Measurements from ENCODE around the gene NAPSA.
"Not testable (repeated sequence)": the region's sequence is repeated elsewhere in the genome, so short reads cannot be mapped to it uniquely, and the experiment has no call there.

NAPSA gene

GRCh38 chr19:50352242-50352641 is 13.2 kb downstream of the NAPSA start:
- no peak for DNase-seq (ENCODE audit: low spot score)
- no peak for TF ChIP-seq CTCF (IDR thresholded peaks at IDR 0.05; ENCODE audit: extremely low read depth, insufficient read depth, missing control alignments)
- in situ Hi-C loops (cut with MboI; ENCODE audit: low pct_unique_long_range_greater_than_20kb, low sequenced_read_pairs, unreplicated experiment) = loop anchor here (25.0 kb wide), 1 partner anchor 435 kb away; the partner anchor contains the start of gene ACP4

- no peak for DNase-seq (ENCODE audit: low spot score)
- in situ Hi-C loops (cut with MboI; ENCODE audit: low pct_unique_long_range_greater_than_20kb, low sequenced_read_pairs, unreplicated experiment) = loop anchor here (25.0 kb wide), 1 partner anchor 438 kb away; the partner anchor contains the start of gene ACP4
- peak; percentile 33 for TF ChIP-seq CTCF (IDR thresholded peaks at IDR 0.05; ENCODE audit: extremely low read depth, insufficient read depth, missing control alignments)
Measured at GRCh38 chr19:50349277-50350057, 16.0 kb downstream of the NAPSA start.

- DNase-seq (ENCODE audit: low spot score); in situ Hi-C loops (cut with MboI; ENCODE audit: low pct_unique_long_range_greater_than_20kb, low sequenced_read_pairs, unreplicated experiment): not testable (repeated sequence)
Measured at GRCh38 chr19:50347089-50347581, 18.3 kb downstream of the NAPSA start.

GRCh38 chr19:50344661-50345318 is 20.6 kb downstream of the NAPSA start:
- DNase-seq (ENCODE audit: low spot score) = peak; percentile 45
- in situ Hi-C loops (cut with MboI; ENCODE audit: low pct_unique_long_range_greater_than_20kb, low sequenced_read_pairs, unreplicated experiment) = no loop called here
- TF ChIP-seq CTCF (IDR thresholded peaks at IDR 0.05; ENCODE audit: extremely low read depth, insufficient read depth, missing control alignments) = no peak

- DNase-seq (ENCODE audit: low spot score) = peak; percentile 61
- no peak for TF ChIP-seq CTCF (IDR thresholded peaks at IDR 0.05; ENCODE audit: extremely low read depth, insufficient read depth, missing control alignments)
- in situ Hi-C loops (cut with MboI; ENCODE audit: low pct_unique_long_range_greater_than_20kb, low sequenced_read_pairs, unreplicated experiment) = no loop called here
Measured at GRCh38 chr19:50341091-50341564, 24.3 kb downstream of the NAPSA start.

GRCh38 chr19:50340331-50340730 is 25.1 kb downstream of the NAPSA start:
- no peak for DNase-seq (ENCODE audit: low spot score)
- in situ Hi-C loops (cut with MboI; ENCODE audit: low pct_unique_long_range_greater_than_20kb, low sequenced_read_pairs, unreplicated experiment) = no loop called here
- TF ChIP-seq CTCF (IDR thresholded peaks at IDR 0.05; ENCODE audit: extremely low read depth, insufficient read depth, missing control alignments) = no peak

GRCh38 chr19:50337031-50337430 is 28.4 kb downstream of the NAPSA start:
- DNase-seq (ENCODE audit: low spot score); in situ Hi-C loops (cut with MboI; ENCODE audit: low pct_unique_long_range_greater_than_20kb, low sequenced_read_pairs, unreplicated experiment): not testable (repeated sequence)
